Endothelial cell of umbilical vein (primary cell): ENCODE data around the gene OR51B2. TPM values are rescaled to one million over a fixed set of nuclear protein-coding genes. Genes with fewer than 3 reads are reported as not detected.

Experiments used
- BruUV-seq: library from RNA; stranded (reverse); fragments of 400-500 nt; replicated peaks from 2 replicates; lab custom pipeline; 2021; lab: Mats Ljungman, UMichigan
- CTCF ChIA-PET: fragments of 300-600, 350-600 bp; sonication (Branson Sonifier 250); formaldehyde crosslinking; loops from one replicate; lab custom pipeline; 2021; ENCODE audit warnings: antibody characterized with exemption, inconsistent platforms; lab: Charles Lee
- POLR2A ChIA-PET: fragments of 300-600, 350-600 bp; sonication (Branson Sonifier 250); formaldehyde crosslinking; loops from one replicate; lab custom pipeline; 2021; ENCODE audit warnings: antibody characterized with exemption, inconsistent platforms; lab: Charles Lee
- DNase-seq: peaks from one replicate; pipeline ENCODE4 v3.0.0-alpha.2; 2011; ENCODE audit warnings: low read depth, low spot score
- FAIRE-seq: peaks from 2 replicates; lab custom pipeline; 2011; peaks lifted over from hg19 to GRCh38; lab: Jason Lieb, UNC
- H2AFZ ChIP-seq: 2 replicates; pipeline ENCODE4 v1.6.0; 2012; ENCODE audit warnings: low read depth, low read length, control low read depth, inconsistent platforms
- H3K27ac ChIP-seq: 2 replicates; pipeline ENCODE4 v1.5.1; 2011; ENCODE audit warnings: low read depth, mild to moderate bottlenecking, control low read depth, low read length, moderate library complexity; ENCODE audit not compliant: insufficient read depth
- H3K27me3 ChIP-seq, 2 experiments: 2 replicates each; pipeline versions ENCODE4 v1.6.0 to v1.6.1; 2011; ENCODE audit warnings: low read length in 2 of 2, mixed read lengths in 1 of 2; ENCODE audit not compliant: control insufficient read depth in 2 of 2, insufficient read depth in 2 of 2
- H3K36me3 ChIP-seq, 2 experiments: 2 replicates in 1 of 2; 3 replicates in 1 of 2; pipeline ENCODE4 v1.5.1; 2011; ENCODE audit warnings: low read length in 2 of 2, mild to moderate bottlenecking in 1 of 2, moderate library complexity in 1 of 2; ENCODE audit not compliant: control insufficient read depth in 2 of 2, insufficient read depth in 2 of 2; ENCODE audit errors: extremely low read depth in 1 of 2
- H3K4me1 ChIP-seq: 3 replicates; pipeline ENCODE4 v1.5.1; 2011; ENCODE audit warnings: mild to moderate bottlenecking, low read length; ENCODE audit not compliant: control insufficient read depth, insufficient read depth; ENCODE audit errors: extremely low read depth
- H3K4me2 ChIP-seq: 2 replicates; pipeline ENCODE4 v1.6.1; 2011; ENCODE audit warnings: low read length, control low read depth, mixed read lengths; ENCODE audit not compliant: insufficient read depth
- H3K4me3 ChIP-seq, 3 experiments: fragments of 200-600 bp in 1 of 3; sonication (generic), shearing (Covaris generic) in 1 of 3; replicated peaks in 1 of 3; 2 replicates each; pipeline ENCODE4 v1.5.1; 2011 to 2016; ENCODE audit warnings: control low read depth in 3 of 3, low read length in 3 of 3, mild to moderate bottlenecking in 2 of 3, inconsistent platforms in 1 of 3, low read depth in 1 of 3, moderate library complexity in 1 of 3; ENCODE audit not compliant: insufficient read depth in 1 of 3
- H3K79me2 ChIP-seq: 2 replicates; pipeline ENCODE4 v1.6.0; 2012; ENCODE audit warnings: low read length, inconsistent platforms; ENCODE audit not compliant: control insufficient read depth, insufficient read depth
- H3K9ac ChIP-seq: replicated peaks from 2 replicates; pipeline ENCODE3; 2011; ENCODE audit warnings: low read length, control low read depth; ENCODE audit not compliant: insufficient read depth; ENCODE audit errors: extremely low read depth
- H3K9me1 ChIP-seq: replicated peaks from 3 replicates; pipeline ENCODE4 v1.6.0; 2011; ENCODE audit warnings: mild to moderate bottlenecking, low read length; ENCODE audit not compliant: control insufficient read depth, insufficient read depth; ENCODE audit errors: extremely low read depth
- H3K9me3 ChIP-seq: replicated peaks from 2 replicates; pipeline ENCODE4 v1.5.1; 2012; ENCODE audit warnings: low read length, inconsistent platforms; ENCODE audit not compliant: control insufficient read depth, insufficient read depth
- H4K20me1 ChIP-seq: replicated peaks from 2 replicates; pipeline ENCODE3; 2011; ENCODE audit warnings: mild to moderate bottlenecking, low read length; ENCODE audit not compliant: control insufficient read depth, insufficient read depth; ENCODE audit errors: extremely low read depth
- FOS ChIP-seq: IDR thresholded peaks from 2 replicates; pipeline ENCODE4 v1.6.1; 2011; ENCODE audit warnings: mild to moderate bottlenecking, low read length, moderate library complexity, borderline replicate concordance; ENCODE audit not compliant: insufficient read depth
- GATA2 ChIP-seq: IDR thresholded peaks from 2 replicates; pipeline ENCODE4 v1.7.0; 2011; ENCODE audit warnings: low read depth, mild to moderate bottlenecking, moderate library complexity, mixed read lengths, low read length; ENCODE audit not compliant: insufficient read length, insufficient read depth
- JUN ChIP-seq: IDR thresholded peaks from 2 replicates; pipeline ENCODE4 v1.6.1; 2011; ENCODE audit warnings: borderline replicate concordance, low read depth; ENCODE audit not compliant: insufficient read length, insufficient read depth
- MAX ChIP-seq: IDR thresholded peaks from 2 replicates; pipeline ENCODE4 v1.6.1; 2011; ENCODE audit not compliant: insufficient read depth, insufficient read length
- MYC ChIP-seq: IDR thresholded peaks from one replicate; pipeline ENCODE4 v1.6.1; 2011; ENCODE audit warnings: mild to moderate bottlenecking, low read depth, low read length
- POLR2AphosphoS5 ChIP-seq: IDR thresholded peaks from 2 replicates; pipeline ENCODE4 v1.6.1; 2012; ENCODE audit warnings: low read depth, mild to moderate bottlenecking, control low read depth, low read length, moderate library complexity; ENCODE audit not compliant: insufficient read depth
- dilution Hi-C: fragments of 300-500 bp; cut with MboI; formaldehyde crosslinking; loops from one replicate; pipeline ENCODE4 v1.15.0; 2019; ENCODE audit warnings: low sequenced_read_pairs; ENCODE audit not compliant: extremely low pct_ligation_motif_present
- intact Hi-C: fragments of 100-400 bp; cut with micrococcal nuclease; formaldehyde crosslinking; loops from one replicate; pipeline ENCODE4 v1.10.0; 2022
- polyA plus RNA-seq, 4 experiments: library from polyadenylated mRNA; depleted of rRNA in 3 of 4; stranded (reverse) in 3 of 4; unstranded in 1 of 4; fragments of >200 nt; gene quantifications; 2 replicates each; pipeline versions ENCODE4 v1.2.1 to v1.2.3, GENCODE V29; 2011 to 2012; ENCODE audit warnings: missing spikeins in 1 of 4
- total RNA-seq: library from RNA; stranded (reverse); gene quantifications from 2 replicates; pipeline ENCODE4 v1.2.3, GENCODE V29; 2021
- TF ChIP-seq, protein P1 (sequence below), 2 donors: IDR thresholded peaks; 1 replicate in 1 of 2; 2 replicates in 1 of 2; pipeline ENCODE4 v1.5.1; 2011; ENCODE audit warnings: low read length in 2 of 2, mild to moderate bottlenecking in 2 of 2, moderate library complexity in 2 of 2, control low read depth in 1 of 2, inconsistent platforms in 1 of 2, low read depth in 1 of 2; ENCODE audit not compliant: insufficient read depth in 1 of 2; ENCODE audit errors: extremely low read depth in 1 of 2

OR51B2 gene
- total and polyA plus RNA-seq, 2 donors (not counting 3 experiments of a cell fraction or from before 2014, with no cell fraction given): not detected

- H3K79me2 ChIP-seq: no peaks in the 10 kb centered on the region
- no peaks in the 10 kb centered on the region for H3K9me1 ChIP-seq
- dilution Hi-C loops (no loop called here), intact Hi-C loops (no loop called here)
- H3K9ac ChIP-seq: no peak overlapping the region
- no peak overlapping the region for H3K27ac ChIP-seq
- H3K4me3 ChIP-seq: no peak overlapping the region
- BruUV-seq: no TSS peak
- FAIRE-seq (no peak), DNase-seq (no peak)
- no peak overlapping the region for H2AFZ ChIP-seq
- H4K20me1 ChIP-seq: no peaks in the 10 kb centered on the region
- H3K36me3 ChIP-seq: no peaks in the 10 kb centered on the region
- no peak overlapping the region for H3K4me2 ChIP-seq
- peaks cover 11% of the 10 kb centered on the region for H3K4me1 ChIP-seq
- ChIA-PET POLR2A (no interaction called here), CTCF (no interaction called here)
- no peaks in the 10 kb centered on the region for H3K27me3 ChIP-seq
- TF ChIP-seq JUN (no peak), MYC (no peak), GATA2 (no peak)
- TF ChIP-seq, protein P1, sequence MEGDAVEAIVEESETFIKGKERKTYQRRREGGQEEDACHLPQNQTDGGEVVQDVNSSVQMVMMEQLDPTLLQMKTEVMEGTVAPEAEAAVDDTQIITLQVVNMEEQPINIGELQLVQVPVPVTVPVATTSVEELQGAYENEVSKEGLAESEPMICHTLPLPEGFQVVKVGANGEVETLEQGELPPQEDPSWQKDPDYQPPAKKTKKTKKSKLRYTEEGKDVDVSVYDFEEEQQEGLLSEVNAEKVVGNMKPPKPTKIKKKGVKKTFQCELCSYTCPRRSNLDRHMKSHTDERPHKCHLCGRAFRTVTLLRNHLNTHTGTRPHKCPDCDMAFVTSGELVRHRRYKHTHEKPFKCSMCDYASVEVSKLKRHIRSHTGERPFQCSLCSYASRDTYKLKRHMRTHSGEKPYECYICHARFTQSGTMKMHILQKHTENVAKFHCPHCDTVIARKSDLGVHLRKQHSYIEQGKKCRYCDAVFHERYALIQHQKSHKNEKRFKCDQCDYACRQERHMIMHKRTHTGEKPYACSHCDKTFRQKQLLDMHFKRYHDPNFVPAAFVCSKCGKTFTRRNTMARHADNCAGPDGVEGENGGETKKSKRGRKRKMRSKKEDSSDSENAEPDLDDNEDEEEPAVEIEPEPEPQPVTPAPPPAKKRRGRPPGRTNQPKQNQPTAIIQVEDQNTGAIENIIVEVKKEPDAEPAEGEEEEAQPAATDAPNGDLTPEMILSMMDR (IDR thresholded peaks at IDR 0.05; ENCODE audit: extremely low read depth in 1 of 2, insufficient read depth in 1 of 2, low read depth in 1 of 2, low read length in 2 of 2): no peak
- H3K9me3 ChIP-seq: no peaks in the 10 kb centered on the region
These were observed 39.5 kb downstream of the OR51B2 start for GRCh38 chr11:5284637-5285036.

- Histone ChIP-seq H3K9me1 (no peaks in the 10 kb centered on the region), H3K9me3 (no peaks in the 10 kb centered on the region), H3K27me3 (no peaks in the 10 kb centered on the region), H3K4me2 (no peak overlapping the region), H3K9ac (no peak overlapping the region), H2AFZ (no peak overlapping the region), H3K4me3 (no peak overlapping the region), H3K27ac (no peak overlapping the region), H4K20me1 (no peaks in the 10 kb centered on the region), H3K79me2 (no peaks in the 10 kb centered on the region), H3K36me3 (no peaks in the 10 kb centered on the region), H3K4me1 (peaks cover 11% of the 10 kb centered on the region)
- ChIA-PET POLR2A (no interaction called here), CTCF (no interaction called here)
- dilution Hi-C loops (no loop called here), intact Hi-C loops (no loop called here)
- no TSS peak for BruUV-seq
- TF ChIP-seq MAX (no peak), FOS (no peak), GATA2 (no peak), POLR2AphosphoS5 (no peak)
- DNase-seq (no peak), FAIRE-seq (no peak)
These were observed 40.2 kb downstream of the OR51B2 start for GRCh38 chr11:5283882-5284281.
